OCI-LY1 (cell line): ENCODE data around the gene MCEMP1.
A peak's percentile ranks its signal among the peaks of the same experiment; 100 is the strongest.

Experiments
- H2AFZ ChIP-seq: fragments of 200-600 bp; sonication (generic), shearing (Covaris generic); 2 replicates; pipeline ENCODE4 v1.6.0; 2014; ENCODE audit warnings: antibody characterized with exemption, mild to moderate bottlenecking, low read length
- H3F3A ChIP-seq: fragments of 200-600 bp; sonication (generic), shearing (Covaris generic); 2 replicates; pipeline ENCODE4 v1.6.0; 2014; ENCODE audit warnings: mild to moderate bottlenecking, antibody characterized with exemption, low read length, moderate library complexity; ENCODE audit not compliant: insufficient read depth
- H3K27ac ChIP-seq: fragments of 200-600 bp; sonication (generic); 2 replicates; pipeline ENCODE4 v1.5.1; 2014; ENCODE audit warnings: low read length, mixed run types, mild to moderate bottlenecking, low read depth; ENCODE audit not compliant: poor library complexity, severe bottlenecking
- H3K27me3 ChIP-seq: fragments of 200-600 bp; sonication (generic); 2 replicates; pipeline ENCODE4 v1.6.0; 2014; ENCODE audit warnings: antibody characterized with exemption, mild to moderate bottlenecking, low read length, moderate library complexity; ENCODE audit not compliant: insufficient read depth
- H3K36me3 ChIP-seq: fragments of 200-600 bp; sonication (generic); 2 replicates; pipeline ENCODE4 v1.6.1; 2014; ENCODE audit warnings: mild to moderate bottlenecking, antibody characterized with exemption, low read length, moderate library complexity, mixed read lengths; ENCODE audit not compliant: insufficient read depth
- H3K4me1 ChIP-seq: fragments of 200-600 bp; sonication (generic); 2 replicates; pipeline ENCODE4 v1.5.1; 2014; ENCODE audit warnings: mild to moderate bottlenecking, low read length, moderate library complexity; ENCODE audit not compliant: insufficient read depth, severe bottlenecking
- H3K4me2 ChIP-seq: fragments of 200-600 bp; sonication (generic), shearing (Covaris generic); 2 replicates; pipeline ENCODE4 v1.6.1; 2014; ENCODE audit warnings: low read length
- H3K4me3 ChIP-seq: fragments of 200-600 bp; sonication (generic); 2 replicates; pipeline ENCODE4 v1.5.1; 2014; ENCODE audit warnings: low read length, low read depth, mild to moderate bottlenecking, mixed read lengths; ENCODE audit not compliant: poor library complexity, severe bottlenecking
- H3K79me2 ChIP-seq: fragments of 200-600 bp; shearing (Covaris generic); 2 replicates; pipeline ENCODE4 v1.6.1; 2016; ENCODE audit warnings: mixed run types, low read length, mixed read lengths; ENCODE audit not compliant: insufficient read depth
- H3K9ac ChIP-seq: fragments of 200-600 bp; sonication (generic), shearing (Covaris generic); 2 replicates; pipeline ENCODE4 v1.6.1; 2014; ENCODE audit warnings: mild to moderate bottlenecking, low read length, mixed read lengths
- H3K9me2 ChIP-seq: fragments of 200-600 bp; sonication (generic), shearing (Covaris generic); 2 replicates; pipeline ENCODE4 v1.6.1; 2014; ENCODE audit warnings: low read depth, mild to moderate bottlenecking, low read length, mixed read lengths
- H3K9me3 ChIP-seq: fragments of 200-600 bp; shearing (Covaris generic); 2 replicates; pipeline ENCODE4 v1.6.1; 2014; ENCODE audit warnings: low read length, mixed read lengths
- H4K20me1 ChIP-seq: fragments of 200-600 bp; sonication (generic), shearing (Covaris generic); 2 replicates; pipeline ENCODE4 v1.6.0; 2016; ENCODE audit warnings: mild to moderate bottlenecking, low read length; ENCODE audit not compliant: insufficient read depth
- CTCF ChIP-seq: fragments of 200-600 bp; sonication (generic), shearing (Covaris generic); IDR thresholded peaks from 2 replicates; pipeline ENCODE4 v1.5.1; 2017; ENCODE audit warnings: mild to moderate bottlenecking, antibody characterized with exemption, low read length, moderate library complexity, mixed read lengths
- EZH2 ChIP-seq: fragments of 200-600 bp; sonication (generic), shearing (Covaris generic); IDR thresholded peaks from 2 replicates; pipeline ENCODE4 v1.8.0; 2017; ENCODE audit warnings: borderline replicate concordance, mixed run types, mild to moderate bottlenecking, antibody characterized with exemption, low read length, moderate library complexity, mixed read lengths

MCEMP1 gene

GRCh38 chr19:7668842-7669241 lies 8.0 kb upstream of the MCEMP1 start, which contains the start of gene RETN:
TSS of gene RETN (plus strand) at chr19:7669049. CDS start at chr19:7669327, 278 bp downstream.
- no peak within 1 kb of the TSS for H3K27ac ChIP-seq
- H3K9me3 ChIP-seq = no peaks in the 10 kb centered on the region
- no peaks in the 10 kb centered on the region for H3K36me3 ChIP-seq
- no peak within 1 kb of the TSS for H3K4me3 ChIP-seq
- H4K20me1 ChIP-seq = no peaks in the 10 kb centered on the region
- no peak for TF ChIP-seq EZH2
- no peak for TF ChIP-seq CTCF
- H3K9me2 ChIP-seq = no peaks in the 10 kb centered on the region
- no peaks in the 10 kb centered on the region for H3K79me2 ChIP-seq
- H3K4me2 ChIP-seq = no peak within 1 kb of the TSS
- H3K4me1 ChIP-seq = peaks cover 8% of the 10 kb centered on the region
- no peak within 1 kb of the TSS for H2AFZ ChIP-seq
- H3K27me3 ChIP-seq = peaks cover 8% of the 10 kb centered on the region
- H3K9ac ChIP-seq = no peak within 1 kb of the TSS
- no peaks in the 10 kb centered on the region for H3F3A ChIP-seq

GRCh38 chr19:7669641-7670040 lies 7.2 kb upstream of the MCEMP1 start:
- Histone ChIP-seq H3K27me3 (peaks cover 8% of the 10 kb centered on the region), H2AFZ (no peak overlapping the region), H3K27ac (no peak overlapping the region), H3K4me1 (peaks cover 8% of the 10 kb centered on the region), H3K9me2 (no peaks in the 10 kb centered on the region), H4K20me1 (no peaks in the 10 kb centered on the region), H3K79me2 (no peaks in the 10 kb centered on the region), H3K4me2 (no peak overlapping the region), H3K4me3 (no peak overlapping the region), H3K9ac (no peak overlapping the region), H3F3A (no peaks in the 10 kb centered on the region), H3K36me3 (no peaks in the 10 kb centered on the region), H3K9me3 (no peaks in the 10 kb centered on the region)
- TF ChIP-seq EZH2 = no peak
- TF ChIP-seq CTCF = no peak

GRCh38 chr19:7670150-7670783 lies 6.6 kb upstream of the MCEMP1 start:
- Histone ChIP-seq H4K20me1 (no peaks in the 10 kb centered on the region), H3K9ac (no peak overlapping the region), H3K4me3 (peak overlapping the region; percentile 42), H2AFZ (no peak overlapping the region), H3K4me1 (peaks cover 8% of the 10 kb centered on the region), H3K4me2 (peak overlapping the region; percentile 21), H3F3A (no peaks in the 10 kb centered on the region), H3K9me2 (no peaks in the 10 kb centered on the region), H3K27me3 (peaks cover 8% of the 10 kb centered on the region), H3K79me2 (no peaks in the 10 kb centered on the region), H3K36me3 (no peaks in the 10 kb centered on the region), H3K27ac (no peak overlapping the region), H3K9me3 (no peaks in the 10 kb centered on the region)
- TF ChIP-seq EZH2 = no peak
- no peak for TF ChIP-seq CTCF
